Psoas muscle (tissue), 8 donors: Measurements from ENCODE around the gene HOXB5. TPM values are rescaled to one million over a fixed set of nuclear protein-coding genes. Genes with fewer than 3 reads are reported as not detected.

Experiments
- ATAC-seq, 4 donors: fragments of 200-7000 bp; cut with Tn5 transposase; one replicate each; pipeline ENCODE4 v1.9.1; 2020; ENCODE audit warnings: moderate library complexity in 3 of 4, mild to moderate bottlenecking in 2 of 4
- DNase-seq, 2 donors: peaks; one replicate each; pipeline ENCODE4 v3.0.0-alpha.2; 2020
- H3K27ac ChIP-seq: fragments of 200-600 bp; one replicate; pipeline ENCODE4 v1.8.0; 2022
- H3K27me3 ChIP-seq, 3 donors: fragments of 200-600 bp in 1 of 3; one replicate each; pipeline versions ENCODE4 v1.6.1 to v1.8.0; 2013 to 2022; ENCODE audit warnings: low read length in 2 of 3, mild to moderate bottlenecking in 2 of 3, moderate library complexity in 1 of 3; ENCODE audit not compliant: insufficient read depth in 3 of 3
- H3K36me3 ChIP-seq, 2 donors: fragments of 200-600 bp in 1 of 2; one replicate each; pipeline versions ENCODE4 v1.6.1 to v1.8.0; 2013 to 2022; ENCODE audit warnings: low read depth in 1 of 2, mild to moderate bottlenecking in 1 of 2, moderate library complexity in 1 of 2; ENCODE audit not compliant: insufficient read depth in 1 of 2
- H3K4me1 ChIP-seq: fragments of 200-600 bp; one replicate; pipeline ENCODE4 v1.8.0; 2022
- H3K4me3 ChIP-seq: fragments of 200-600 bp; one replicate; pipeline ENCODE4 v1.8.0; 2022; ENCODE audit warnings: mild to moderate bottlenecking
- H3K9me3 ChIP-seq: fragments of 200-600 bp; one replicate; pipeline ENCODE4 v1.8.0; 2022
- WGBS, 3 donors: extraction: QIAGEN DNeasy Blood & Tissue Kit; methylation state at CpG; one replicate each; pipeline versions ENCODE4 v1.1.6 to v1.1.7; 2013; 5-methylcytosine and 5-hydroxymethylcytosine counted together
- intact Hi-C, 2 donors: fragments of 100-400 bp; cut with DNase I; formaldehyde crosslinking; loops; one replicate each; pipeline versions ENCODE4 v1.11.0 to v1.14.2; 2022
- polyA plus RNA-seq, 3 donors: library from polyadenylated mRNA; stranded (reverse); fragments of 200-250 nt; gene quantifications; one replicate each; pipeline ENCODE4 v1.2.3, GENCODE V29; 2013
- total RNA-seq, 4 donors: library from RNA; stranded (reverse); fragmentation: NEBNext Ultra II Directional in 2 of 4; extraction: Animal tissue kit (Norgen Biotek cat#: 25700) in 2 of 4; gene quantifications; one replicate each; pipeline versions ENCODE4 v1.2.1 to v1.2.4, GENCODE V29; 2021 to 2023
- TF ChIP-seq, protein P1 (sequence below): fragments of 200-600 bp; IDR thresholded peaks from one replicate; pipeline ENCODE4 v1.8.0; 2022; ENCODE audit warnings: antibody characterized with exemption
- donor health status: healthy with polysubstance abuse.
- donor health status: DM: no; HTN: no; CAD: no; lungs with moderate emphysema.
- donor health status: Bipolar disorder and iron deficiency.
- donor health status: healthy.
- donor health status: DM: yes; HTN: yes; CAD: no.
- donor health status: DM: no; HTN: no; CAD: no.
- donor health status: DM: no; HTN: no; CAD: no.
- donor health status: DM: yes; HTN: yes; CAD: no.

The HOXB5 gene
- total and polyA plus RNA-seq, 7 donors: 0.03 to 0.71 (median 0.20) TPM; not detected in 1

DNA sequence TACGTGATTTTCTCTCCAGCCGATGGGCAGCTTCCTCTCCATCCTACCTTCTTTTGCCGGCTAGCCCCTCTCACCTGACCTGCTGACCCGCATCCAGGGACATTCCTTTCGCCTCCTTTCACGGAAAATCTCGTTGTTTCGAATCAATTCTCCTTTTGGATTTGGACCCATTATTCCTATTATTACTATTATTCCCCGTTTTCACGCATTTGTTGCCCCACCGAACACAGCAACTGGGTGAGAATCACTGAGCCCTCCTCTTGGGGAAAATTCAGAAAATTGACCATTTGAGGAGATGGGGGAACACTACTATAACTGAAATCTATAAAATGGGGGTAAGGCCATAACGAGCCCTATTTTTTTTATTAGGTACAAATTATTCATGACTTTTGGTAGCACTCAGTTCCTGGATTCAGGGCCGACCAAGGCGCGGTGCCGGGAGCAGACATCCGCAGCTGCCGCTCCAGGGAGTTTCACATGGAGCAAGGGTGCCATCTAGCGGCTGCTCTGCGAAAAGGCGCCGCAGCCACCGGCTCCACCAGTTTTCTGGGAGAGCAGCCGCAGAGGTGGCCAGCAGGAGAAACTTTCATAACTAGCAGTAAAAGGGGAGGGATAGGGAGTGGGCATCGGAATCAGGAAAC lies 24.8 kb upstream of the HOXB5 start:
- H3K27ac ChIP-seq: no peak overlapping the region
- DNase-seq (peak; percentile 84 to 93), ATAC-seq (peak; percentile 87 to 97 (median 94))
- peaks cover 10 to 97% (median 53%) of the 10 kb centered on the region in 3 donors for H3K27me3 ChIP-seq
- 4 to 6% (median 5%) methylated on average over 25 of the region's 25 CpGs for WGBS, 3 donors
- H3K4me3 ChIP-seq: peak overlapping the region; percentile 15
- TF ChIP-seq, protein P1, sequence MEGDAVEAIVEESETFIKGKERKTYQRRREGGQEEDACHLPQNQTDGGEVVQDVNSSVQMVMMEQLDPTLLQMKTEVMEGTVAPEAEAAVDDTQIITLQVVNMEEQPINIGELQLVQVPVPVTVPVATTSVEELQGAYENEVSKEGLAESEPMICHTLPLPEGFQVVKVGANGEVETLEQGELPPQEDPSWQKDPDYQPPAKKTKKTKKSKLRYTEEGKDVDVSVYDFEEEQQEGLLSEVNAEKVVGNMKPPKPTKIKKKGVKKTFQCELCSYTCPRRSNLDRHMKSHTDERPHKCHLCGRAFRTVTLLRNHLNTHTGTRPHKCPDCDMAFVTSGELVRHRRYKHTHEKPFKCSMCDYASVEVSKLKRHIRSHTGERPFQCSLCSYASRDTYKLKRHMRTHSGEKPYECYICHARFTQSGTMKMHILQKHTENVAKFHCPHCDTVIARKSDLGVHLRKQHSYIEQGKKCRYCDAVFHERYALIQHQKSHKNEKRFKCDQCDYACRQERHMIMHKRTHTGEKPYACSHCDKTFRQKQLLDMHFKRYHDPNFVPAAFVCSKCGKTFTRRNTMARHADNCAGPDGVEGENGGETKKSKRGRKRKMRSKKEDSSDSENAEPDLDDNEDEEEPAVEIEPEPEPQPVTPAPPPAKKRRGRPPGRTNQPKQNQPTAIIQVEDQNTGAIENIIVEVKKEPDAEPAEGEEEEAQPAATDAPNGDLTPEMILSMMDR: peak; percentile 99
- no peaks in the 10 kb centered on the region for H3K36me3 ChIP-seq
- peaks cover 4% of the 10 kb centered on the region for H3K4me1 ChIP-seq
- no peaks in the 10 kb centered on the region for H3K9me3 ChIP-seq
- intact Hi-C loops: loop anchor here (2.0 to 5.0 kb wide), 5 partner anchors 266 to 312 kb away; no protein-coding TSS in a partner anchor

DNA sequence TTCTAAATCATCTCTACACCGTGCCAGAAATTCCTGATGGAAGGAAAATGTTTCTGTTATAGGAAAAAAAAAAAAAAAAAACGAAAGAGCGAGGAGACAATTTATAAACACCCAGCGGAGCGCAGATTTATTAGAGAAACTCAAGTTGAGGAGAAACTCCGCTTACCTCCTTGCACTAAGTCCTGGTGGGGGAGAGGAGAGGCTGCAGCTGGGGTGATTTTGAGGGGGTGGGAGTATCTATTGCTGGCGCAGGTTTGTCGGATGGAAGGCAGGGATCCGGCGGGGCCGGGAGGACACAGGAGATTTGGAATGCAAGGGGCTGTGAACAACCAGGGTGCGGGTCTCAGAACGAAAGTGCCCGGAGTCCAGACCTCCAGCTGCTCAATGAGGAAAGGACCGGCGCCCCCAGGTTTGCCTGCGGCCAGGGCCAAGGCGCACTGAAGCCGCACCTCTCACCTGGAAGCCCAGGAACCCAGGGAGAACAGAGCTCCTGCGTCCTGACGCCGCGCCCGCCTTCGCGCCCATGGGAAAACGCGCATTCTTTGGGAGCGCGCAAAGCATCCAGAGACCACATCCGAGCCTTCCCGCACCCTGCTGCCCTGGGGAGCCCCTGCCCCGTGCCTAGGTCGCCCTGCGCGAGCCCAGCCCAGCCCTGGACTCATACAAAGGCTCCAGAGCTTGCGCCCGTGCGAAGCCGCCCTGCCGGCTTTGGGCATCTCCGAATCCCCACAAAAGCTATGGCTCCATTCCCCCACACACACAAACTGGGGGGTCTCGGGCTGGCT lies 24.1 kb upstream of the HOXB5 start:
- Histone ChIP-seq H3K27ac (no peak overlapping the region), H3K4me3 (no peak overlapping the region), H3K36me3 (no peaks in the 10 kb centered on the region), H3K4me1 (peaks cover 4% of the 10 kb centered on the region), H3K9me3 (no peaks in the 10 kb centered on the region), H3K27me3 (peaks cover 10 to 97% (median 51%) of the 10 kb centered on the region in 3 donors)
- intact Hi-C loops: loop anchor here (2.0 to 5.0 kb wide), 5 partner anchors 265 to 311 kb away; no protein-coding TSS in a partner anchor
- TF ChIP-seq, protein P1: no peak
- DNase-seq: no peak
- WGBS, 3 donors: 11 to 15% (median 13%) methylated on average over 38 to 43 of the region's 43 CpGs
- peak in 1 of 4 donors; percentile 14 for ATAC-seq

DNA sequence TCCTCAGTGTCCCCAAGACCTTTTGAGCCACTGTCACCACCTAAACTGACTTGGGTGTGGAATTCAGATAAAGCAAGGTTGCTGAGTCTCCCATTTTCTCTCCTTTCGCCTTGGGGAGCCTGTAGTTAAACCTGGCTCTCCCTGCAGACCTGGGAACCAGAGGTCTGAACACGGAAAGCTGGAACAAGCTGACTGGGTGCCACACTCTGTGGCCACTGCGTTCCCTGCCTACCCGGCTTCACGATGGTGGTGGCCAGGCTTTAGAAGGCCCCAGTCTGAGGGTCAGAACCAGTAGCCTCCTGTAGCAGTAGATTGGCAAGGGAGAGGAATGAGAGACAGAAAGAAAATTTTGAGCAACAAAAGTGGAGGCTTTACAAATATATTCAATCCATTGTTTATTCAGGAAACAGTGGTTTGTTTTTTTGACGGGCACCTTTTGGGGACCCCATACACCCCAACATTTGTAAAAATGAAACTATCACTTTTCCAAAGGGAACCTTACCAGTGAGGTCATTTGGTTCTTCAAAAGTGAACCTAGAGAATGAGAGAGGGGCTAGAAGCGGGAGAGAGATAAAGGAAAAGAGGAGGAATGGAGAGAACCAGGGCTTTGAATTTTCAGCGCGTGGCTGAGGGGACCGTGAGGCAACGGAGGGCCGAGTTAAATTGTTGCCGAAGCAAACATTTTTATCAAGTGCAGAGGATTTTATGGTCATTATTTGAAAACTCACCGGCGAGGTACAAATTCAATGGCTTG lies 23.3 kb upstream of the HOXB5 start:
- ATAC-seq (no peak), DNase-seq (no peak)
- intact Hi-C loops: loop anchor here (5.0 kb wide), 3 partner anchors 265 to 310 kb away; no protein-coding TSS in a partner anchor
- Histone ChIP-seq H3K9me3 (no peaks in the 10 kb centered on the region), H3K27me3 (peaks cover 10 to 97% (median 52%) of the 10 kb centered on the region in 3 donors), H3K4me3 (no peak overlapping the region), H3K36me3 (no peaks in the 10 kb centered on the region), H3K27ac (no peak overlapping the region), H3K4me1 (peaks cover 4% of the 10 kb centered on the region)
- WGBS, 3 donors: 26 to 34% (median 33%) methylated on average over 15 of the region's 15 CpGs
- TF ChIP-seq, protein P1: no peak

DNA sequence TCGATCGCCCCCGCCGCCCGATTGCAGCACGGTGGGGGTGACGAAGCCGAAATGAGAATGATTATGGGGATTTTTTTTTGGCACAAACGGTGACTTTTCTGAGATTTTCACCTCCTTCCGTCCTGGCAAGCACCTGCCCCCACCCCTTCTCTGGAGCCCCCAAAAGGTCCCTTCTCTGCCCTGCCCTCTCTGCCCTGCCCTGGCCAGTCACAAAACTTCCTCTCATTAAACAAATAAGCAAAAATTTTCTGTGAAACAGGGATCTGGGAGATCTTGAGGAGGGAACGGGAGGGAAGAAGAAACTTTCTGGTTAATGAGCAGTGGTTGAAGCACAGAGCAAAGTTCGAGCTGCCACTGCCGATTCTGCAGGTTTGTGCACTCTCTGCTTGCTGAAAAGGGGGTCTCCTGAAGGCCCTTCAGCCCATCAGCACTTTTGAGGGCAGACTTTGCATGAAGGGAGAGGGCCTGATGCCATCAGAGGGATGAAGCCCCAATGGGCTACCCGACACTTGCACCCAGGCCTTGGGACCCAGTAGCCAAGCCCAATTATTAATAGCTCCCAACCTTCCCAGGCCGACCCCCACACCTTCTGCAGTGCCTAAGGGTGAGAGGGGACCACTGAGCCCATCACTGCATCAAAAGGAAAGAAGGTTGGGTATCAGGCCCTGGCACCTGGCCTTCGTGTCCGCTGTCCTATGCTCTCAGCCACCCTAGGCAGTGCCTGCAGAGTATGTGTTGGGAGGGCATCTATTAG lies 22.6 kb upstream of the HOXB5 start:
- TF ChIP-seq, protein P1: no peak
- Histone ChIP-seq H3K27me3 (peaks cover 10 to 97% (median 53%) of the 10 kb centered on the region in 3 donors), H3K4me1 (peaks cover 4% of the 10 kb centered on the region), H3K36me3 (no peaks in the 10 kb centered on the region), H3K4me3 (no peak overlapping the region), H3K27ac (no peak overlapping the region), H3K9me3 (no peaks in the 10 kb centered on the region)
- intact Hi-C loops: loop anchor here (5.0 kb wide), 3 partner anchors 264 to 309 kb away; no protein-coding TSS in a partner anchor
- WGBS, 3 donors: 33 to 36% (median 34%) methylated on average over 17 of the region's 17 CpGs
- DNase-seq: no peak
- no peak for ATAC-seq
